ENCODE results near the gene HOXB5. TPM values are rescaled to one million over a fixed set of nuclear protein-coding genes. Genes with fewer than 3 reads are reported as not detected.
A peak's percentile ranks its signal among the peaks of the same experiment; 100 is the strongest.

HOXB5 gene
- total RNA-seq, 2 experiments from 2014 or later: not detected

DNA sequence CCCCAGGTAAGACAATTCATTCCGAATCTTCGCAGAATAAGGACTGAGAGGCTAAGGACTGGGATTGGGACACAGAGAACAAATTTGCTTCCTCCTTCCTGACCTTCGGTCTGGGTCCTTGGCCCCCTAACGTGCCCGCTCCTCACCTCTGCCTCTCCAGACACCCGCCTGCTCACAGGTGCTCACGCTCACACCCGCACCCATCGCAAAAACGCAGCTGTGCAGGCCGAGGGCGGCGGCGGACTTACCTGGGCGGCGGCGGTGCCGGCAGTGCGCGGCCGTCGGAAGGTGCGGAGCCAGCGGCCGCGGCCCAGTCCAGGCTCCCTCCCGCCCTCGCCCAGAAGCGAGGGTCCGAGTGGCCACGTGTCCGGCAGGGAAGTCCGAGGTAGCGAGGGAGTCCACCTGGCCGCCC lies 39.7 kb upstream of the HOXB5 start:
- no peaks in the 10 kb centered on the region for H3K9me3 Mint-ChIP-seq
- peaks cover 95% of the 10 kb centered on the region for H3K27me3 Mint-ChIP-seq
- no peak overlapping the region for H3K27ac Mint-ChIP-seq
- POLR2A ChIA-PET: no interaction called here
- H3K4me3 Mint-ChIP-seq: no peak overlapping the region
- no peaks in the 10 kb centered on the region for H3K36me3 Mint-ChIP-seq
- ATAC-seq (ENCODE audit: low read depth) (no peak), DNase-seq (peak; percentile 26)
- H3K4me1 Mint-ChIP-seq: peaks cover 12% of the 10 kb centered on the region

DNA sequence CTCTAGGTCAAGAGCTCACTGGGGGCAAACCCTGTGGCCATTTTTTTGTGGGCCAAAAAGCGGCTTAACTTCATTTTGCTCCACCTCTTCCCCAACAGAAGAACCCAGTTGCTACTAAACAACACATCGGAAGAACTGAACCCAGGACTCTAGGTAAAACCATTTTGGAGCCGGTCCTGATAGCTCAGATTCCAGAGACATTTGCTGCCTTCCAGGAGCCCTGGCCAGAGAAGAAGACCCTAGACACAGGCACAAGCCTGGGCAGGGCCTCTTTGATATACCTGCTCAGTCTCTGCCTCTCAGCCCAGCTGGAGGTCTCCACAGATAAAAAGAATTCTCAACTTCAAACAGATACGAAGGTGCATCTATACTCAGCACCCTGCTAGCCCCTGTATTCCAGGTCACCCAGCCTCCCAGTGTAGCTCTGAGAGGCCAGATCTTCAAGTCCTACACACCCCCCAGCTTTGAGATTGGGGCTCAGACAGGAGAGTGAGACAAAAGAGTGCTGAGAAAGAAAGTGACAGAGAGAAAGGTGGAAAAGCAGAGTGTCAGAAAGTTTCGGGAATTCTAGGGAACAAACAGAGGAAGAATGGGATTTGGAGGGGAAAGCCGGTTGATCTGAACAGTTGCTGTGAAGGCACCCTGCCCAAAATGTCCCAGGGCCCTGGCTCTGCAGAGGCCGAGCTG lies 39.1 kb upstream of the HOXB5 start:
- no peaks in the 10 kb centered on the region for H3K36me3 Mint-ChIP-seq
- no peaks in the 10 kb centered on the region for H3K9me3 Mint-ChIP-seq
- peak; percentile 18 for DNase-seq
- H3K27ac Mint-ChIP-seq: no peak overlapping the region
- H3K4me1 Mint-ChIP-seq: peaks cover 12% of the 10 kb centered on the region
- H3K27me3 Mint-ChIP-seq: peaks cover 95% of the 10 kb centered on the region
- ATAC-seq (ENCODE audit: low read depth): no peak
- H3K4me3 Mint-ChIP-seq: no peak overlapping the region
- POLR2A ChIA-PET: no interaction called here

DNA sequence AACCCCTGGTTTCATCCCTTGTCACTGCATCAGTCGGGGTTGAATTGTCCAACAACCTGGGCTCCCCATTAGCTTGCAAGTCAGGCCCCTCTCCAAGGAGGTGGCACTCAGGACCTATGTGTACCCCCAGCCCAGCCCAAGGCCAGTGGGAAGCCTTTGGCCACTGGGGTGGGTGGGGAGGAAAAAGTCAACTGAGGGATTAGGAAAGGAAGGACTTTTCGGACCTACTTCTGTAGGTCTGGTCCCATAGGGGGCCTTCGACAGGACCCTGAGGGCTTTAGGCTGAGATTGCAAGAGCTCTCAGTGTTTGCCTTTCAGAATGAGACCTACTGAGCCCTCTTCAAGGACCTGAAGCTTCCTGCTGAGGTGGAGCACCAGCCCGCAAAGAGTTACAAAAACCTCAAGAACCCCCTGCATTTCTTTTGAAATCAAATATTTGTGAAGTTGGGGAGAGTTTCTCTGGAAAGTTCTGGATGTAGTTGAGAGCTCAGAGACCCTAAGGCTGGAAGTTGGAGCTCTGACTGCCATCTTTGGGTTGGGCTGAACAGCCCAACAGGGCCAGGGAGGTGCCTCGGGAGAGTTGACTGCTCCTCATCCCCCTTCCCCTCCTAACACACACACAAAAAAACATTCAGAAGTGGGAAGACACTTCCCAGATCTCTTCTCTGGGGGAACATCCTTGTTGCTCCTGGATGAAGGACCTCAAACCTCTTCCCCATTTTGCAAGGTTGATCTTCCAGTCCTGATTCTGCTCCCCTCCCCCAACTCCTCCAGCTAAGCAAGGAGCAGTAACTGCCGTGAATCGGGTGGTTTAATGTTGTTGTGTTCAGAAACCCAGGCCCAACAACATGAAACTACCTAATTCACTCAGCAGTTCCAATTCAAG lies 38.4 kb upstream of the HOXB5 start:
- Mint-ChIP-seq H3K36me3 (no peaks in the 10 kb centered on the region), H3K4me1 (peaks cover 13% of the 10 kb centered on the region), H3K9me3 (no peaks in the 10 kb centered on the region), H3K27me3 (peaks cover 95% of the 10 kb centered on the region), H3K4me3 (no peak overlapping the region), H3K27ac (no peak overlapping the region)
- POLR2A ChIA-PET: no interaction called here
- ATAC-seq (ENCODE audit: low read depth) (no peak), DNase-seq (peak; percentile 22)

DNA sequence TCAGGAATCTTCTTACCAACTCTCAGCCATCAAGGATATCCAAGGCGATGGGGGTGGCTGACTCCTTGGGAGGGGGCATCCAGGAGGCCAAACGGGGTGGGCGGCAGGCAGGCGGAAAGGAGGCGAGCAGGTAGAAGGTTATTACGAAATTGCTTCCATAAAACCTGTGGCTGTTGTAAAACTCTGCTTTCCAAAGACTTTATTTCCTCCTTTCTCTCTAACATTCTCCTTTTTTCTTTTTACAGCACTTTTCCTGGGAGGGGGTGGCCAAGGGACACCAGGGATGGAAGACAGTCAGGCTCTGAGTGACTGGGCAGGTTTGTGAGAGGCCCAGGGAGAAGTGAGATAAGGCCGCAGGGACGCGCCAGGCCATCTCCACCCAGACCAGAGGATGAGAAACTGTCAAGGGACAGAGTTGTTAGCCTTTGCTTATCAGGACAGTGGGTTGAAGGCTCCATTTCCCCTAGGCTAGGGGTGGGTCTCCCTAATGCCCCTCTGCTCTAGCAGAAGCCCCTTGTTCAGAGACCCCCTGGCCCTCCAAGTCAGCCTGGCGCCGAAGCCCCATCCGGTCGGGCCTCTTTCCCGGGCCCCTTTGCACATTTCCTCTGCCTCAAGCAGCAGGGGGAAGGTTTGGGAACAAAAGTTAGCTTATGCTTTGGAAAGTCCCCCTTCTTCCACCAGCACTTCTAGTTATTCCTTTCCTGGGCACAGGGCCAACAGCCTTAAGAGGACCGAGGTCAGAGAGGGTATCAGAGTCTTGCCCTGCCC lies 37.5 kb upstream of the HOXB5 start:
- H3K4me3 Mint-ChIP-seq: no peak overlapping the region
- H3K36me3 Mint-ChIP-seq: no peaks in the 10 kb centered on the region
- H3K27me3 Mint-ChIP-seq: peaks cover 94% of the 10 kb centered on the region
- H3K9me3 Mint-ChIP-seq: no peaks in the 10 kb centered on the region
- DNase-seq (peak; percentile 27), ATAC-seq (ENCODE audit: low read depth) (no peak)
- no peak overlapping the region for H3K27ac Mint-ChIP-seq
- H3K4me1 Mint-ChIP-seq: peaks cover 15% of the 10 kb centered on the region
- POLR2A ChIA-PET: no interaction called here

DNA sequence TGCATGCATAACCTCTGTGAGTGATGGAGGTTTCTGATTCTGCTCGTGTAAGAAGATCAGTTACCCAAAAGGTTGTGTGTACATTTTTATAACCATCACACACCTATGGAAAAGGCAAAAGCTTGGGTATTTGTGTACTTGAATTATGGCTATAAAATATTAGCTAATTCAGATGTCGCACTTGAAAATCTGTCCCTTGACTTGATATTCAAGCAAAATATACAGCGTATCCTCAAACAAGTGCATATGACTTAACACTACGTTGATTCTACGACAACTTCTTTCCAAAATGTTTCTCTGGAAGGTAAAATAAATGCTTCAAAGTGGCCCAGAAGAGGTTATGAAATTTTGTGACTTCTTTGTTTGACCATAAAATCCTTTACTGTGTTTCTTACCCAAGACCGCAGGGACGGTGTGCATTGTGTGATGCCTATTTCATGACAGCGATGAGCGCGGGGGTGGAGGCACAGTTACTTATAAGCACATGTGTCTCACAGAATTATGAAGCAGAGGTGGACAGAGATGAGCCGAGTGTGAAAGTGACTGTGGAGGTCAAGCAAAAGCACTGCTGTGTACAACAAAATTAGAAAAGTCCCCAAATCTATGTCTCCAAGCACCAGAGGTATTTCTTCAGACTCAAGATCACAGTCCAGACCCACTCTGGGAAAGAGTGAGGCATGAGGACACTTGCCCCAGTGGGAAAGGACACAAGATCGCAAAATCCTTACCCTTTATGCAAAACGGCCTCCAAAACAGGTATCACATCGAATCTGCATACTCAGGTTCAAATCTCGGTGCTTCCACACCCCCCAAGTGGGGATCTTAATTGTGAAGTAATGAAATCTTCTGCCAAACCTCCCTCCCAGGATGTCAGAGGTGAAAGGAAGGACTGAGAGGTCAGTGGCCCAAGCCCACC lies 36.7 kb upstream of the HOXB5 start:
- H3K36me3 Mint-ChIP-seq: no peaks in the 10 kb centered on the region
- ATAC-seq (ENCODE audit: low read depth) (no peak), DNase-seq (no peak)
- POLR2A ChIA-PET: no interaction called here
- H3K4me3 Mint-ChIP-seq: no peak overlapping the region
- no peaks in the 10 kb centered on the region for H3K9me3 Mint-ChIP-seq
- peaks cover 90% of the 10 kb centered on the region for H3K27me3 Mint-ChIP-seq
- H3K4me1 Mint-ChIP-seq: peaks cover 16% of the 10 kb centered on the region
- no peak overlapping the region for H3K27ac Mint-ChIP-seq

DNA sequence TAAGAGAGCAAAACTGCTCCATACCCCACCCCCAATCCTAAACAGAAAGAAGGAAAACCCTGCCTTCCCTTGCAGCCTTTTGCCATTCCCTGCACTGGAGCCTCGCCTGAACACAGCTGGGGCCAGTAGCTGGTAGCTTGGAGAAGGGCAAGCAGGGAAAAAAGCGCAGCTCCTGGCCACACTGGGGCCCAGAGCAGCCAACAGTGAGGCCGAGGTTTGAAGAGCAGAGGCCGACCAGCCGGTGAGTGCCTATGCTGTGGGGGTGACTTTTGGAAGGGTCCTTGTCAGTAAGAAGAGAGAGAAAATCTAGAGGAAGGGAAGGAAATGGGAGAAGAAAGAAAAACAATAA lies 35.8 kb upstream of the HOXB5 start:
- H3K4me3 Mint-ChIP-seq: no peak overlapping the region
- peaks cover 85% of the 10 kb centered on the region for H3K27me3 Mint-ChIP-seq
- no peak overlapping the region for H3K27ac Mint-ChIP-seq
- POLR2A ChIA-PET: no interaction called here
- no peaks in the 10 kb centered on the region for H3K36me3 Mint-ChIP-seq
- H3K4me1 Mint-ChIP-seq: peaks cover 16% of the 10 kb centered on the region
- ATAC-seq (ENCODE audit: low read depth) (no peak), DNase-seq (no peak)
- no peaks in the 10 kb centered on the region for H3K9me3 Mint-ChIP-seq

DNA sequence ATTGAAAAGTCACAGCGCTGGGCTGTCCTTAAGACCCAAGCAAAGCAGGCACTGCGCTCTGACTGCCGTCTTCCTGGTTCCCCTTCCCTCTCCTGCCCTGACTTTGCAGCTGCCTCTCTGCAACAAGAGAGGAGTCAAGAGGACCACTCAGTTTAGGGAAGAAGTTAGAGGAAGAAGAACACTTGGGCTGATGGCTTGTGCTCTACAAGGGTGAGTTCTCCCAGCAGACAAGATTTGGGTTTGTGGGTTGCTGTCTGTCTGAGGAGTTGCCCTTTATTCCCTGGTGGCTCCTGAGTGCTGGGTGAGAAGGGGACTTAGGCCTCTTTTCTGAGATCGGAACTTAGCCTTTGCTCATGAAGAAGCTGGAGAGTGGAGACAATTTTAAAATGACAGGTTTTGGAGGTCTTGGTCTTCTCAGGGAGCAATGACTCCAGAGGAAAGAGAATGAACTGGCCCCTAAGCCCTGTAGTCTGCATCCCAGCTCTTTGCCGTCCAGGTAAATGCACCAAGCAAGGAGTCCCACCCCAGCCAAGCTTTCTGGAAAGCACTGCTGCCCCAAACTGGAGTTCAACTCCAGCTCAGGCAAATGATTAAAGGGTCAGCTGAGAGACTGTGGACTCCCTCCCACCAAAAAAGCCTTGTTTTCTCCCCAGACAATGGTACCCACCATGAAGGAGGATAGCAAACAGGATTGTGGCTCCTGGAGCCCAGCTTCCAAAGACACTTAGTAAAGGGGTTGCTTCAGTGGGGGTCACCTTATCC lies 35.3 kb upstream of the HOXB5 start:
- no peak overlapping the region for H3K4me3 Mint-ChIP-seq
- H3K27me3 Mint-ChIP-seq: peaks cover 85% of the 10 kb centered on the region
- no peak for DNase-seq
- H3K9me3 Mint-ChIP-seq: no peaks in the 10 kb centered on the region
- peaks cover 14% of the 10 kb centered on the region for H3K4me1 Mint-ChIP-seq
- POLR2A ChIA-PET: no interaction called here
- ATAC-seq (ENCODE audit: low read depth): no peak
- H3K36me3 Mint-ChIP-seq: no peaks in the 10 kb centered on the region
- H3K27ac Mint-ChIP-seq: no peak overlapping the region

DNA sequence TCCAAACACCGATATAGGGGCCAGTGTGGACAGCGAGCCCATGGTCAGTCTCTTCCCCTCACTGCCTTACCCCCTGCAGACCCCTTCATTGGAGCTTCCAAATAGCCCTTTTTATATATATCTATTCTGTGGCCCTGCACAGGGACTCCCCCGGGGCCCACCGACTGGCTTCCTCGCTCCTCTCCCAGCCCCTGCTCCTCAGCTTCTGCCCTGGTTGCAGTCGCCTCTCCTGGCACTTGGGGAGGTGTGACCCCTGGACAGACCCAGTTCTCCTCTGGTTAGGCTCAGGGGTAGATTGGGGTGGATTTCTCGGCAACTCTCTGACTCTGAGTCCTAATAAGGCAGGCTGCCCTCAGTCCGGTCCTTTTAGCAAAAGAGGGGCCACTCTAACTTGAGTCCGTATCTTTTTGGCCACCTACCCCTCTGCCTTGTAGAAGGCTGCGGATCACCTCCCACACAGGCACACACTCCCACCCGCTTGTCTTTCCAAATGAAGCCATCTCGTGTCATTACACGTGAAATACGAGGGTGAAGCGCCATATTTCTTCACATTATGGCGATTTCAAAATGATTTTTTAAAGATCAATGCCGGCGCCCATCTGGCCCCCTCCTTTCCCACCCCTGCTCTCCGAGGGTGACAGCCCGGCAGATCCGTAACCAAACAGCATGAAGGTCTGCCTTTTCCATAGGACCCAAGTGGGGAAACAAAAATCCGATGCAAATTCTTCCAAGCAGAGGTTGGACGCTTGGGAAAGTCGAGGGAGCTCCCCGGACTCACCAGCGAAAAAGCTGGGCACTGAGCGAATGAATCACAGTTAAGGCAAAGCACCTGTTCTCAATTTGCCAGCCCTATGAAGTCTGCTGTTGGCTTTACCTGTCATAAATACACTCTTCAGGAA lies 34.3 kb upstream of the HOXB5 start:
- H3K27ac Mint-ChIP-seq: no peak overlapping the region
- H3K27me3 Mint-ChIP-seq: peaks cover 86% of the 10 kb centered on the region
- DNase-seq: no peak
- ATAC-seq (ENCODE audit: low read depth): no peak
- peaks cover 13% of the 10 kb centered on the region for H3K4me1 Mint-ChIP-seq
- no peaks in the 10 kb centered on the region for H3K36me3 Mint-ChIP-seq
- no peaks in the 10 kb centered on the region for H3K9me3 Mint-ChIP-seq
- H3K4me3 Mint-ChIP-seq: no peak overlapping the region
- POLR2A ChIA-PET: no interaction called here

DNA sequence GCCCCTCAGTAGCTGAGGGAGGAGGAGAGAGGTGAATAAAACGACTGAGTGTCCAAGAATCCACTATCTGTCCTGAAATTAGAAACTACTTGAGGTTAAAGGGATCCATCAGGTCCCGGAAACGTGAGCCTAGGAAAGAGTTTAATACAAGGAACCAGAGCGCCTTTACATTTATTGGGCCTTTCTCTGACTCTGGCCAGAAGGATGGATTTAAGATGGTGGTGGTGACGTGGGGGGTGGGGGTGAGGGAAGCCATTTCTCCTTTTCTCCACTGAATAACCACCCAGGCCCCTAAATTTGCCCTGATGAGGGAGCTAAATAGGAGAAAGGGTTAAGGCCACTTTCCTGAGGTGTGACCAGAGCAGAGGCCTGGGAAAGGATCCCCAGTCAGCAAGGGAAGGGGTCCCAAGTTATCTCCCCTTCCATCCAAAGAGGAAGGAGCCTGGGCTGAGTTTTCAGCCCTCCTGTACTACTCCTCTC lies 33.6 kb upstream of the HOXB5 start:
- no peaks in the 10 kb centered on the region for H3K36me3 Mint-ChIP-seq
- H3K9me3 Mint-ChIP-seq: no peaks in the 10 kb centered on the region
- ATAC-seq (ENCODE audit: low read depth) (no peak), DNase-seq (no peak)
- POLR2A ChIA-PET: interaction anchor here (0.7 kb wide), 1 partner anchor 26 kb away, joined by 3 read pairs; no protein-coding TSS in a partner anchor
- H3K27ac Mint-ChIP-seq: no peak overlapping the region
- H3K27me3 Mint-ChIP-seq: peaks cover 86% of the 10 kb centered on the region
- H3K4me3 Mint-ChIP-seq: peak overlapping the region; percentile 85
- H3K4me1 Mint-ChIP-seq: peaks cover 12% of the 10 kb centered on the region

DNA sequence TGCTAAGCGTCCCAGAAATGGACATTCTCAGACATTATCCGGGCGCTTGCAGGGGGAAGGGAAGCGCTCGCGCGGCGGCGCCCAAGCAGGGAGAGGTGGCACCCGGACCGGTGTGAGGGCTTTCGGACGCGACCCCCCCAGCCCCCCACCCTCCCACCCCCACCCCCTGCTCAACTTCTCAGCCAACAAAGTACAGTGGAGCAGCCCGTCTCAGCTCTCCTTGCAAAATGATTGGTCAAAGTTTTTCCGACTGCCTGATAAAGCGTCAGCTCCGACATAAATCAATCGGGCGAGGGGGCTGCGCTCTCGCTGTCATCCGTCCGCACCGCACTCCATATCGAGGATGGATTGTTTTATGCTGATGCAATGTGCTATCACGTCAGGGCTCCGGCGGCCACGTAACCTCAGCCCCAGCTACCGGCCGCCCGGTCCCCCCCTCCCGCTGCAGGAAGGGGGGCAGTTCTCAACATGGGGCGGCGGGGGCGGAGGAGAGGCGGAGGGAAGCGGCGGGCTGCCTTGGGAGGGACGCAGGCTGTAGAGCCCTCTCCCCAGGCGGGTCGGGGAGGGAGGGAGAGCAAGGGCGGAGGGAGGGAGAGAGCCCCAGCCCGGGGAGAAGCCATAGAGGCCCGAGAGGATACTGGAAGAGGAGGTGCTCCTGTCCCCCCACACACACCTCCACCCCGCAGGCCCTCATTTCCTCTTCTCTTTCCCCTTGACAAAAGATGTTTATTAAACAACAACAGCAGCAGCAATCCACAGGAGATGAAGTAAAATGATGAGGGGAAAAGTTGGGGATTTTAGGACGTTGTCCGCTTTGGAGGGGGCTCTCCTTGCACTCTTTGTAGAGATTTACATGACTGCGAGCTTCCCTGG lies 32.9 kb upstream of the HOXB5 start, which contains the start of gene HOXB9:
TSS of gene HOXB9 (minus strand) at position 114 of the 873 bp plus-strand sequence. CDS start at position 25, 89 bp downstream.
- DNase-seq: peak; percentile 62
- H3K27ac Mint-ChIP-seq: peak within 1 kb of the TSS; percentile 87
- peaks cover 88% of the 10 kb centered on the region for H3K27me3 Mint-ChIP-seq
- H3K9me3 Mint-ChIP-seq: no peaks in the 10 kb centered on the region
- ATAC-seq (ENCODE audit: low read depth): peak; percentile 35
- H3K4me3 Mint-ChIP-seq: peak within 1 kb of the TSS; percentile 85
- no peaks in the 10 kb centered on the region for H3K36me3 Mint-ChIP-seq
- peaks cover 12% of the 10 kb centered on the region for H3K4me1 Mint-ChIP-seq
- POLR2A ChIA-PET: interaction anchor here (0.7 to 1.9 kb wide), 3 partner anchors 10 to 25 kb away, joined by 3 to 6 read pairs (median 5); no protein-coding TSS in a partner anchor
